GM23248 (cell line): ENCODE data around the gene GPR108. TPM values are rescaled to one million over a fixed set of nuclear protein-coding genes. Genes with fewer than 3 reads are reported as not detected.

Experiments
- DNase-seq: peaks from one replicate; pipeline ENCODE4 v3.0.0-alpha.2; 2015
- H2AFZ ChIP-seq: fragments of 200-600 bp; sonication (generic); 2 replicates; pipeline ENCODE4 v1.6.1; 2016; ENCODE audit warnings: antibody characterized with exemption
- H3F3A ChIP-seq: fragments of 200-600 bp; sonication (generic); 2 replicates; pipeline ENCODE4 v1.6.1; 2016; ENCODE audit warnings: mild to moderate bottlenecking, antibody characterized with exemption, mixed run types; ENCODE audit not compliant: insufficient read depth
- H3K27ac ChIP-seq: fragments of 200-600 bp; sonication (generic); 2 replicates; pipeline ENCODE4 v1.5.1; 2016; ENCODE audit warnings: mild to moderate bottlenecking
- H3K27me3 ChIP-seq: fragments of 200-600 bp; sonication (generic); replicated peaks from 2 replicates; pipeline ENCODE4 v1.6.1; 2016; ENCODE audit warnings: mild to moderate bottlenecking; ENCODE audit not compliant: insufficient read depth
- H3K36me3 ChIP-seq: fragments of 200-600 bp; sonication (generic); 2 replicates; pipeline ENCODE4 v1.6.1; 2016; ENCODE audit warnings: low read depth, mild to moderate bottlenecking
- H3K4me1 ChIP-seq: fragments of 200-600 bp; sonication (generic); 2 replicates; pipeline ENCODE4 v1.6.1; 2016; ENCODE audit warnings: mild to moderate bottlenecking; ENCODE audit not compliant: insufficient read depth
- H3K4me2 ChIP-seq: fragments of 200-600 bp; sonication (generic); one replicate; pipeline ENCODE4 v1.6.1; 2016; ENCODE audit warnings: mild to moderate bottlenecking; ENCODE audit not compliant: unreplicated experiment
- H3K4me3 ChIP-seq: fragments of 200-600 bp; sonication (generic); 2 replicates; pipeline ENCODE4 v1.5.1; 2016; ENCODE audit warnings: mild to moderate bottlenecking
- H3K79me2 ChIP-seq: fragments of 200-600 bp; sonication (generic); 2 replicates; pipeline ENCODE4 v1.6.1; 2016; ENCODE audit warnings: mild to moderate bottlenecking; ENCODE audit not compliant: insufficient read depth
- H3K9ac ChIP-seq: fragments of 200-600 bp; sonication (generic); 2 replicates; pipeline ENCODE4 v1.6.1; 2016; ENCODE audit warnings: mild to moderate bottlenecking
- H3K9me2 ChIP-seq: fragments of 200-600 bp; sonication (generic); 2 replicates; pipeline ENCODE4 v1.6.1; 2016; ENCODE audit warnings: mixed run types, mild to moderate bottlenecking, moderate library complexity; ENCODE audit not compliant: insufficient read depth
- H3K9me3 ChIP-seq: fragments of 200-600 bp; sonication (generic); one replicate; pipeline ENCODE4 v1.6.1; 2017; ENCODE audit warnings: low read depth
- H4K20me1 ChIP-seq: fragments of 200-600 bp; sonication (generic); 2 replicates; pipeline ENCODE4 v1.6.0; 2016; ENCODE audit not compliant: insufficient read depth
- EZH2 ChIP-seq: fragments of 200-600 bp; sonication (generic); IDR thresholded peaks from 2 replicates; pipeline ENCODE4 v1.6.1; 2018; ENCODE audit warnings: antibody characterized with exemption, mild to moderate bottlenecking; ENCODE audit not compliant: insufficient read depth, poor library complexity, severe bottlenecking
- EZH2phosphoT487 ChIP-seq: fragments of 200-600 bp; sonication (generic); IDR thresholded peaks from 2 replicates; pipeline ENCODE4 v1.6.1; 2018; ENCODE audit warnings: antibody characterized with exemption, moderate library complexity, mild to moderate bottlenecking, low read depth; ENCODE audit not compliant: insufficient read depth
- WGBS, 2 experiments: methylation state at CpG; one replicate each; pipeline ENCODE4 v1.1.6; 2015 to 2017; ENCODE audit warnings: low lambda C conversion rate in 2 of 2, low coverage in 1 of 2; ENCODE audit errors: missing lambda C conversion rate in 2 of 2; 5-methylcytosine and 5-hydroxymethylcytosine counted together
- in situ Hi-C: fragments of 300-500 bp; cut with MboI; formaldehyde crosslinking; loops from 2 replicates; pipeline ENCODE4 v1.15.0; 2020
- polyA plus RNA-seq: library from polyadenylated mRNA; unstranded; fragments of >200 nt; fragmentation: Nextera tagmentation; extraction: Ambion mirVana; gene quantifications from 2 replicates; pipeline ENCODE4 v1.2.1, GENCODE V29; 2016
- total RNA-seq: library from RNA; depleted of rRNA; stranded (reverse); fragments of >200 nt; shearing (Covaris generic); gene quantifications from 2 replicates; pipeline ENCODE4 v1.2.3, GENCODE V29; 2014

GPR108 gene
- total and polyA plus RNA-seq, 2 experiments from 2014 or later = 75.7 to 78.8 TPM

DNA sequence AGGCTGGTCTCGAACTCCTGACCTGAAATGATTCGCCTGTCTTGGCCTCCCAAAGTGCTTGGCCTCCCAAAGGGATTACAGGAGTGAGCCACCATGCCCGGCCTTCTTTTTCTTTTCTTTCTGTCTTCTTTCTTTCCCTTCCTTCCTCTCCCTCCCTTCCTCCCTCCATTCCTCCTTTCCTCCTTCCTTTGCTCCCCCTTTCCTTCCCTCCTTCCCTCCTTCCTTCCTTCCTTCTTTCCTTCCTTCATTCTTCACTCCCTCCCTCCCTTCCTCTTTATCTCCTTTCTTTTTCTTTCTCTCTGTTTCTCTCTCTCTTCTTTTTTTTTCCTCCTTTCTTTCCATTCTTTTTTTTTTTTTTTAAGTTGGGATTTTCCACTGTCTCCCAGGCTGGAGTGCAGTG, 29.0 kb downstream of the GPR108 start:
- TF ChIP-seq EZH2phosphoT487 = no peak
- no peak for TF ChIP-seq EZH2
- no peaks in the 10 kb centered on the region for H3K79me2 ChIP-seq
- 82 to 88% methylated on average over 3 of the region's 3 CpGs for WGBS, 2 experiments
- H3F3A ChIP-seq = no peaks in the 10 kb centered on the region
- no peaks in the 10 kb centered on the region for H3K9me3 ChIP-seq
- H3K4me2 ChIP-seq = no peak overlapping the region
- H3K27ac ChIP-seq = no peak overlapping the region
- no peak overlapping the region for H3K9ac ChIP-seq
- in situ Hi-C loops = no loop called here
- no peaks in the 10 kb centered on the region for H4K20me1 ChIP-seq
- no peaks in the 10 kb centered on the region for H3K36me3 ChIP-seq
- no peak overlapping the region for H2AFZ ChIP-seq
- H3K4me3 ChIP-seq = no peak overlapping the region
- H3K27me3 ChIP-seq = no peaks in the 10 kb centered on the region
- no peak for DNase-seq
- no peaks in the 10 kb centered on the region for H3K9me2 ChIP-seq
- no peaks in the 10 kb centered on the region for H3K4me1 ChIP-seq

DNA sequence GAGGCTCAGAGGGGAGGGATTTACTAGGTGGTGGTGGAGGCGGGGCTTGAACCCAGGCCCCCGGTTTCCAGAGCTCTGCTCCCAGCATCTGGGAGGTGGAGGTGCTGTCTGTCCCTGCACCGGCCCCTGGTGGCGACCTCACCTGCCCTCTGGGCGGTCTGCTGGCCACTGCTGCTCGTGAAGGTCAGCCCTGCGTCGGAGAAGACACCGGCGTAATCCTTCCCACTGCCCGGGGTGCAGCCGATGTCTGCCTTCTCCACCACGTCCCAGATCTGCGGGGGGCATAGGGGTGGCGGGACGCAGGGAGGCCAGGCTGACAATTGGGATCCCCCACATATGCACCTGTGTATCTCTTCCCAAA, 29.7 kb downstream of the GPR108 start:
- in situ Hi-C loops = no loop called here
- Histone ChIP-seq H3K79me2 (no peaks in the 10 kb centered on the region), H3K27me3 (no peaks in the 10 kb centered on the region), H3K9ac (no peak overlapping the region), H3K4me1 (no peaks in the 10 kb centered on the region), H3F3A (no peaks in the 10 kb centered on the region), H4K20me1 (no peaks in the 10 kb centered on the region), H3K36me3 (no peaks in the 10 kb centered on the region), H3K27ac (no peak overlapping the region), H2AFZ (no peak overlapping the region), H3K9me3 (no peaks in the 10 kb centered on the region), H3K4me2 (no peak overlapping the region), H3K4me3 (no peak overlapping the region), H3K9me2 (no peaks in the 10 kb centered on the region)
- no peak for TF ChIP-seq EZH2
- no peak for TF ChIP-seq EZH2phosphoT487
- no peak for DNase-seq
- whole genome bisulfite sequencing, 2 experiments = 93 to 96% methylated on average over 11 to 16 of the region's 16 CpGs

DNA sequence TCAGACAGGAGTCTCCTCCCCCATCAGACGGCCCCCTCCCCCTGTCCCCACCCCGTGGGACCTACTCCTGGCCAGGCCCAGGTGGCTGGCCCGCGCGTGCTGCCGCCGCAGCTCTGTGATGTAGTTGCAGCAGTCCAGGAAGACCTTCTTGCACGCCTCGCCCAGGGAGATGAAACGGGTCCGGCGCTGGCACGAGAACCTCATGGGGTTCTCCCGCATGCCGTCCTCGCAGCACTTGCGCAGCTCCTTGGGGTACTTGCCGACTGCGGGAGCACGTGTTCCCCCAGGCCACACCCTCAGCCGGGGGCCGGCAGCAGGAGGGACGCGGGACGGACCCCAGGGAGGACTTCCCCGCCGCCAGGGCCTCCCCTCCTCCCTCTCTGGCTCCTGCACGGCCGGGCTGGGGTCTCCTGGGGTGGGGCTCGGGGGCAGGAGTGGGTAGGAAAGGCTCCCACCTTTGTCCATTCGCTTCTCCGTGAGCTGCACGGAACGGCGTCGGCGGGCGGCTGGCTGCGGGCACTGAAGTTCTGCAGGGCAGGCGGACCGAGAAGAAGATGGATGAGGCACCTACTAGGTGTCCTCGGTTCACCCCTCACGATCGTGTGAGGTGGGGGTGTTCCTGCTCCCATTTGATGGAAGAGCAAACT, 30.2 kb downstream of the GPR108 start:
- no peak overlapping the region for H3K27ac ChIP-seq
- no peak for DNase-seq
- WGBS, 2 experiments = 89 to 94% methylated on average over 26 to 44 of the region's 44 CpGs

DNA sequence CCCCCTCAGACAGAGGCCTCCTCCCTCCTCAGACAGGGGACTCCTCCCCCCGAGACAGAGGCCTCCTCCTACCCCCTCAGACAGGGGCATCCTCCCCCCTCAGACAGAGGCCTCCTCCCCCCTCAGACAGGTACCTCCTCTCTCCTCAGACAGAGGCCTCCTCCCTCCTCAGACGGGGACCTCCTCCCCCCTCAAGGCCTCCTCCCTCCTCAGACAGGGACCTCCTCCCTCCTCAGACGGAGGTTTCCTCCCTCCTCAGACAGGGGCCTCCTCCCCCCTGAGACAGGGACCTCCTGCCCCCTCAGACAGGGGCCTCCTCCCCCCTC, 30.8 kb downstream of the GPR108 start:
- Histone ChIP-seq H3K4me3 (no peak overlapping the region), H3K79me2 (no peaks in the 10 kb centered on the region), H2AFZ (no peak overlapping the region), H3F3A (no peaks in the 10 kb centered on the region), H3K4me2 (no peak overlapping the region), H3K9me2 (no peaks in the 10 kb centered on the region), H3K27ac (no peak overlapping the region), H3K4me1 (no peaks in the 10 kb centered on the region), H3K27me3 (no peaks in the 10 kb centered on the region), H3K9me3 (no peaks in the 10 kb centered on the region), H3K9ac (no peak overlapping the region), H4K20me1 (no peaks in the 10 kb centered on the region), H3K36me3 (no peaks in the 10 kb centered on the region)
- DNase-seq = no peak
- in situ Hi-C loops = no loop called here
- WGBS, 2 experiments = 68% methylated on average over 3 of the region's 3 CpGs; no CpG with 5 or more reads in 1 of the 2 experiments
- TF ChIP-seq EZH2 (no peak), EZH2phosphoT487 (no peak)

More for the DNA sequence above, 30.2 kb downstream of the GPR108 start:
- Histone ChIP-seq H3K36me3 (no peaks in the 10 kb centered on the region), H3K4me3 (no peak overlapping the region), H3K9ac (no peak overlapping the region), H3K27me3 (no peaks in the 10 kb centered on the region), H4K20me1 (no peaks in the 10 kb centered on the region), H3F3A (no peaks in the 10 kb centered on the region), H3K4me1 (no peaks in the 10 kb centered on the region), H2AFZ (no peak overlapping the region), H3K4me2 (no peak overlapping the region), H3K79me2 (no peaks in the 10 kb centered on the region), H3K9me3 (no peaks in the 10 kb centered on the region), H3K9me2 (no peaks in the 10 kb centered on the region)
- no peak for TF ChIP-seq EZH2
- in situ Hi-C loops = no loop called here
